ENCODE data around the gene MRTFA. TPM values are rescaled to one million over a fixed set of nuclear protein-coding genes. Genes with fewer than 3 reads are reported as not detected.

The MRTFA gene
- total and polyA plus RNA-seq, 2 of the 13 experiments (the other 11 are each of a cell fraction or from before 2014, with no cell fraction given) = 2.4 to 8.2 TPM

DNA sequence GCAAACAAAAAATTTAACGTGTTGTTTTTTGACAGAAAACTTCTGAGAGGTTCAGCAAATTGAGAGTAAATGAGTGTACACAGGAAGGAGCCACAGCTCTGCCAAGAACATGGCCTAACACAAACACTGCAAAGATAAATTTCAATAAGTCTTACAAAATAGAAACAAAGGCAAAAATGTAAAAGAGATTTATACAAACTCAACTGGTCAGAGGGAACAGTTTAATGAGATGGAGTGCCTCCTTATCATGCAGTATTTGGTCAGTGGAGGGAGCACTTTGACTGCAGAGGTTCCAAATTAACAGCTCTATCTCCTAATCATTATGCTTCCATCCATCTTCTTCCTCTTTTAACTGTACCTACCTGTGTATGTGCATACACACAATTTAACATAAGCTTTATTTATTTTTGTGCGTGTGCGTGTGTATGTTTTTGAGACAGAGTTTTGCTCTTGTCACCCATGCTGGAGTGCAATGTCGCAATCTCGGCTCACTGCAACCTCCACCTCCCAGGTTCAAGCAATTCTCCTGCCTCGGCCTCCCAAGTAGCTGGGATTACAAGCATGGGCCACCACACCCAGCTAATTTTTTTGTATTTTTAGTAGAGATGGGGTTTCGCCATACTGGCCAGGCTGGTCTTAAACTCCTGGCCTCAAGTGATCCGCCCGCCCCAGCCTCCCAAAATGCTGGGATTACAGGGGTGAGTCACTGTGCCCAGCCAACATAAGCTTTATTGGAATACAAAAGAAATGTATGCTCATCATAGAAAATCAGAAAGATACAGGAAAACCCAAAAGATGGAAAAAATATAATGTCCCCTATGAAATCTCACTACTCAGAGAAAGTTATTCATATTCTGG lies 111.9 kb downstream of the MRTFA start (continued):
- TF ChIP-seq, protein P1, sequence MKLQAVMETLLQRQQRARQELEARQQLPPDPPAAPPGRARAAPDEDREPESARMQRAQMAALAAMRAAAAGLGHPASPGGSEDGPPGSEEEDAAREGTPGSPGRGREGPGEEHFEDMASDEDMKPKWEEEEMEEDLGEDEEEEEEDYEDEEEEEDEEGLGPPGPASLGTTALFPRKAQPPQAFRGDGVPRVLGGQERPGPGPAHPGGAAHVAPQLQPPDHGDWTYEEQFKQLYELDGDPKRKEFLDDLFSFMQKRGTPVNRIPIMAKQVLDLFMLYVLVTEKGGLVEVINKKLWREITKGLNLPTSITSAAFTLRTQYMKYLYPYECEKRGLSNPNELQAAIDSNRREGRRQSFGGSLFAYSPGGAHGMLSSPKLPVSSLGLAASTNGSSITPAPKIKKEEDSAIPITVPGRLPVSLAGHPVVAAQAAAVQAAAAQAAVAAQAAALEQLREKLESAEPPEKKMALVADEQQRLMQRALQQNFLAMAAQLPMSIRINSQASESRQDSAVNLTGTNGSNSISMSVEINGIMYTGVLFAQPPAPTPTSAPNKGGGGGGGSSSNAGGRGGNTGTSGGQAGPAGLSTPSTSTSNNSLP (IDR thresholded peaks at IDR 0.05; ENCODE audit: low read depth, low read length) = no peak
- peak; percentile 69 for TF ChIP-seq CEBPG (CRISPR knock-in tag; IDR thresholded peaks at IDR 0.05)
- no peak for TF ChIP-seq PLRG1 (conservative IDR thresholded peaks at IDR 0.05)
- TF ChIP-seq HCFC1 (IDR thresholded peaks at IDR 0.05; ENCODE audit: low read depth, low read length) = no peak
- no peak for TF ChIP-seq U2AF2 (IDR thresholded peaks at IDR 0.05; ENCODE audit: low read depth, low read length)
- peak; percentile 59 for TF ChIP-seq STAG1 (CRISPR knock-in tag; IDR thresholded peaks at IDR 0.05)

- H4K20me1 ChIP-seq (ENCODE audit: insufficient read depth, low read length) = no peaks in the 10 kb centered on the region
- no peaks in the 10 kb centered on the region for H3K9me3 ChIP-seq (ENCODE audit: low read length)
- no TSS peak for BruUV-seq (replicated peaks)
- no peak overlapping the region for H3K4me3 ChIP-seq (replicated peaks in 1 of 3; ENCODE audit: insufficient read depth in 1 of 3, low read depth in 2 of 3, low read length in 3 of 3)
- H3K27me3 ChIP-seq (ENCODE audit: control insufficient read depth in 1 of 2, insufficient read depth in 2 of 2, low read length in 2 of 2) = no peaks in the 10 kb centered on the region
- DNase-seq (ENCODE audit: low spot score) (no peak), ATAC-seq (no peak), FAIRE-seq (no peak)
- WGBS (ENCODE audit: low lambda C conversion rate) = 90% methylated on average over 2 of the region's 2 CpGs
- in situ Hi-C loops (cut with HindIII; ENCODE audit: extremely low pct_ligation_motif_present, low pct_unique_long_range_greater_than_20kb) (no loop called here), intact Hi-C loops (cut with micrococcal nuclease; ENCODE audit: unreplicated experiment) (loop anchor here (10.0 kb wide), 1 partner anchor 63 kb away; no protein-coding TSS in a partner anchor)
- H3K4me2 ChIP-seq (ENCODE audit: low read depth, low read length) = no peak overlapping the region
- peaks cover 2% of the 10 kb centered on the region for H3K79me2 ChIP-seq (ENCODE audit: insufficient read depth, low read length)
- peaks cover 3 to 5% of the 10 kb centered on the region in 2 experiments; a peak in 3 of 5 replicates for H3K36me3 ChIP-seq (replicated peaks in 1 of 2; ENCODE audit: control insufficient read depth in 1 of 2, insufficient read depth in 2 of 2, low read length in 2 of 2)
- ChIA-PET POLR2A (no interaction called here), CTCF (ENCODE audit: low intra/inter-chr PET ratio, low total read pairs) (no interaction called here)
- TF ChIP-seq HNRNPH1 (optimal IDR thresholded peaks at IDR 0.05; ENCODE audit: low read depth, low read length) (no peak), RFX3 (CRISPR knock-in tag; IDR thresholded peaks at IDR 0.05) (no peak), ZNF776 (CRISPR knock-in tag; IDR thresholded peaks at IDR 0.05) (no peak), ZNF713 (CRISPR knock-in tag; IDR thresholded peaks at IDR 0.05) (no peak), JARID2 (CRISPR knock-in tag; IDR thresholded peaks at IDR 0.05; ENCODE audit: insufficient replicate concordance) (no peak), WIZ (CRISPR knock-in tag; IDR thresholded peaks at IDR 0.05) (no peak)
- no peak overlapping the region for H3K9ac ChIP-seq (ENCODE audit: insufficient read depth, low read depth, low read length)
- peaks cover 49% of the 10 kb centered on the region for H3K4me1 ChIP-seq (ENCODE audit: insufficient read depth, low read length)
- no peak overlapping the region for H3K27ac ChIP-seq (ENCODE audit: extremely low read length, insufficient read depth, low read length)
- H2AFZ ChIP-seq (ENCODE audit: low read length) = no peak overlapping the region
Measured at GRCh38 chr22:40522141-40522540, 114.4 kb downstream of the MRTFA start.

All from HepG2 (cell line).